HL-60 (cell line): ENCODE data around the gene ULBP2.
"Not testable (repeated sequence)": the region's sequence is repeated elsewhere in the genome, so short reads cannot be mapped to it uniquely, and the experiment has no call there.

Source experiments
- DNase-seq, 2 experiments: peaks; one replicate each; pipeline ENCODE4 v3.0.0-alpha.2; 2010 to 2020; ENCODE audit warnings: low read depth in 1 of 2, low spot score in 1 of 2
- H3K27ac ChIP-seq: fragments of 250-450 bp; sonication (Bioruptor Pico); replicated peaks from 2 replicates; pipeline ENCODE4 v1.5.1; 2020; ENCODE audit warnings: mild to moderate bottlenecking, moderate library complexity
- H3K27me3 ChIP-seq: fragments of 250-450 bp; sonication (Bioruptor Pico); 2 replicates; pipeline ENCODE4 v1.5.1; 2021; ENCODE audit warnings: mild to moderate bottlenecking, moderate library complexity; ENCODE audit not compliant: insufficient read depth, poor library complexity, severe bottlenecking
- H3K4me3 ChIP-seq: replicated peaks from 2 replicates; pipeline ENCODE4 v1.5.1; 2011; ENCODE audit warnings: mild to moderate bottlenecking, control low read depth, low read length; ENCODE audit not compliant: insufficient read depth
- CTCF ChIP-seq: IDR thresholded peaks from one replicate; pipeline ENCODE4 v1.5.1; 2011; ENCODE audit warnings: low read length, control low read depth, inconsistent platforms; ENCODE audit not compliant: insufficient read depth
- GABPA ChIP-seq: IDR thresholded peaks from 2 replicates; pipeline ENCODE4 v1.6.1; 2012; ENCODE audit warnings: low read depth
- POLR2AphosphoS5 ChIP-seq: IDR thresholded peaks from 2 replicates; pipeline ENCODE4 v1.6.1; 2012; ENCODE audit warnings: low read depth
- REST ChIP-seq: IDR thresholded peaks from 2 replicates; pipeline ENCODE4 v1.6.1; 2012; ENCODE audit warnings: low read depth; ENCODE audit not compliant: insufficient replicate concordance
- SPI1 ChIP-seq: IDR thresholded peaks from 2 replicates; pipeline ENCODE4 v1.6.1; 2012; ENCODE audit warnings: low read depth, mild to moderate bottlenecking, borderline replicate concordance

ULBP2 gene

DNA sequence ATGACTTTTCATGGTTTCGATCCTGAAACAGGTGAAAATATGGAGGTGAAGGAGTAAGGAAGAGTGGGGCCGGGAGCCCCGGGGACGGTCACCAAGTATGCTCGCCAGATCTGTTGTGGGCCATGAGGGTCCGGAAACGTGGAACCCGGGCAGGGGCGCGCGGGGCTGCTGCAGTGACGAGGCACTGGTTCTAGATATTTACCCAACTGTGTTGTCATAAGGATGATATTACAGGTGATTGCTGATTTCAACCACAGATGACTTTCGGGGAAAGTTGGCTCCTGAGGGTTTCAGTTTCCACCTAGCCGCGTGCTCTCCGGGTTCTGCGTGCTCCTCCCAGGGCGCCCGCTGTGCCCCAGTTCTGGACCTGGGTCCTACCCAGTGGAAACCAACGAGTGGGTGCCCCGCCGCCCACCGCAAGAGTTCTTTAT lies 31.1 kb upstream of the ULBP2 start:
- no peak for DNase-seq
- Histone ChIP-seq H3K27me3 (peaks cover 2% of the 10 kb centered on the region), H3K4me3 (no peak overlapping the region), H3K27ac (no peak overlapping the region)
- TF ChIP-seq GABPA = no peak
- TF ChIP-seq CTCF = no peak
- no peak for TF ChIP-seq SPI1
- no peak for TF ChIP-seq REST
- no peak for TF ChIP-seq POLR2AphosphoS5

GRCh38 chr6:149912680-149913079 lies 29.1 kb upstream of the ULBP2 start:
- not testable (repeated sequence) for H3K27me3 ChIP-seq, DNase-seq, H3K4me3 ChIP-seq, H3K27ac ChIP-seq

DNA sequence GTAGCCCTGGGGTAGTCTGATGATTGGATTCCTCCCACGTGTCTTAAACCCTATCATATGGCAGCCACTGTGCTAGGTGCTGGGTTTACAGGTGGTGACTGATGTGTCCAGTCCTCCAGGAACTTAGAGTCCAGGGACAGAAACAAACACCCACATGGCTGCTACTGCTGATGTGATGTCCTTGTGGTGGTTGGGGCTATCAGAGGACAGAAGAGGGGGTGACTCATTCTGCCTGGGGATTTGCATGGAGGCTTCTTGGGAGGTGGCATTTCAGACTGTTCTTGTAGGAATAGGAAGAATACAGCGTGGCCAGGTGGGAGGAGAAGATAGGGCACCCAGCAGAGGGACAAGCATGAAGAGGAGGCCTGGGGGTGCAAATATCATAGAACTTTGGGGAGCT lies 28.7 kb upstream of the ULBP2 start:
- H3K27me3 ChIP-seq = peaks cover 2% of the 10 kb centered on the region
- TF ChIP-seq CTCF = no peak
- TF ChIP-seq POLR2AphosphoS5 = no peak
- TF ChIP-seq GABPA = no peak
- TF ChIP-seq SPI1 = no peak
- no peak for TF ChIP-seq REST
- DNase-seq = no peak
- H3K27ac ChIP-seq = no peak overlapping the region
- no peak overlapping the region for H3K4me3 ChIP-seq

DNA sequence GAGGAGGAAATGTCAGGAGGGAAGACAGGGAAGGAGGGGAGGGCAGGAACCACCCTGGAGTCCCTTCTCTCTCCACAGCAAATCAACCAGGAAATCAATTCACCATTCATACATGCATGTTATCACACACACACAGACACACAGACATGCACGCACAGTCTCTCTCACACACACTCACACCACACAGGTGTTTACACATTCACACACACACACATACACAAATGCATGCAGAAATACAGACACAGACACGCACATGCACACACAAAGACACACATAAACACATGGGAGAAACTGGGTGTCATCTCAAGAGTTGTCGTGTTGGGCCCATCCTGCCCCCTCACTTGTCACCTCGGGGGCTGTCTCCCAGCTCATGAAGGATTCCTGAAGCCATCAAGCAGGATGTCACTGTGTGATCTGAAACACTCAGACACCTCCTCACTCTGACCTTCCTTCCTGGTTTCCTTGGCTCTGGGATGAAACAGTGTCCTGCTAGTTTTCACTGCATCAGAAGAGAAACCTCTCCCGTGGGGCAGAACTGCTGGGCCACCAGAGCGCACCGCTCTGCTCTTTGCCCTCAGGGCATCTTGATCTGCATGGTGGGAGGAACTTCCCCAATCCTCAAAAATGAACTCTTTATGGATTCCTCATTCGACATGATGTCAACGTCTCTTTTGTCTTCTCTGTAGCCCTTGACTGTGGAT lies 28.1 kb upstream of the ULBP2 start:
- no peak overlapping the region for H3K4me3 ChIP-seq
- TF ChIP-seq GABPA (no peak), SPI1 (no peak), CTCF (no peak), POLR2AphosphoS5 (no peak), REST (no peak)
- H3K27me3 ChIP-seq = peaks cover 2% of the 10 kb centered on the region
- H3K27ac ChIP-seq = no peak overlapping the region
- DNase-seq = no peak
